GM19193 (cell line): ENCODE measurements around the gene TMEM26.

Experiments
- POLR2A ChIP-seq: IDR thresholded peaks from 4 replicates; pipeline ENCODE4 v1.6.1; 2011; ENCODE audit not compliant: insufficient read depth, insufficient read length; ENCODE audit errors: extremely low read depth

Gene TMEM26

GRCh38 chr10:61452655-61453641 lies at the start of gene TMEM26:
Gene TMEM26 (minus strand): TSS chr10:61453381. CDS start chr10:61453081, 300 bp downstream.
- TF ChIP-seq POLR2A, result no peak

GRCh38 chr10:61500460-61500859 lies 47.3 kb upstream of the TMEM26 start:
- TF ChIP-seq POLR2A, result no peak

- no peak for TF ChIP-seq POLR2A
Observed at GRCh38 chr10:61492364-61492995, 39.3 kb upstream of the TMEM26 start.

- TF ChIP-seq POLR2A, result no peak
Observed at GRCh38 chr10:61487506-61487905, 34.3 kb upstream of the TMEM26 start.

GRCh38 chr10:61486738-61487396 lies 33.7 kb upstream of the TMEM26 start:
- TF ChIP-seq POLR2A, result no peak

- TF ChIP-seq POLR2A, result no peak
Observed at GRCh38 chr10:61486251-61486650, 33.1 kb upstream of the TMEM26 start.

- TF ChIP-seq POLR2A, result no peak
Observed at GRCh38 chr10:61481597-61481996, 28.4 kb upstream of the TMEM26 start.

GRCh38 chr10:61480208-61480607 lies 27.0 kb upstream of the TMEM26 start:
- no peak for TF ChIP-seq POLR2A

- no peak for TF ChIP-seq POLR2A
Observed at GRCh38 chr10:61478621-61479312, 25.6 kb upstream of the TMEM26 start.

- no peak for TF ChIP-seq POLR2A
Observed at GRCh38 chr10:61477451-61477850, 24.3 kb upstream of the TMEM26 start.

- no peak for TF ChIP-seq POLR2A
Observed at GRCh38 chr10:61476529-61476928, 23.3 kb upstream of the TMEM26 start.

GRCh38 chr10:61475449-61475873 lies 22.3 kb upstream of the TMEM26 start:
- no peak for TF ChIP-seq POLR2A

- TF ChIP-seq POLR2A, result no peak
Observed at GRCh38 chr10:61472090-61472674, 19.0 kb upstream of the TMEM26 start.

- no peak for TF ChIP-seq POLR2A
Observed at GRCh38 chr10:61471491-61471890, 18.3 kb upstream of the TMEM26 start.

- no peak for TF ChIP-seq POLR2A
Observed at GRCh38 chr10:61470740-61471139, 17.6 kb upstream of the TMEM26 start.
